ENCODE measurements around the gene SPEN.

GRCh38 chr1:15970911-15971310, 123.4 kb downstream of the SPEN start:
- TF ChIP-seq CTCF (IDR thresholded peaks at IDR 0.05) = no peak
- TF ChIP-seq POLR2A (IDR thresholded peaks at IDR 0.05) = no peak
